Measurements from ENCODE around the gene DCXR.
A peak's percentile ranks its signal among the peaks of the same experiment; 100 is the strongest.

Gene DCXR

DNA sequence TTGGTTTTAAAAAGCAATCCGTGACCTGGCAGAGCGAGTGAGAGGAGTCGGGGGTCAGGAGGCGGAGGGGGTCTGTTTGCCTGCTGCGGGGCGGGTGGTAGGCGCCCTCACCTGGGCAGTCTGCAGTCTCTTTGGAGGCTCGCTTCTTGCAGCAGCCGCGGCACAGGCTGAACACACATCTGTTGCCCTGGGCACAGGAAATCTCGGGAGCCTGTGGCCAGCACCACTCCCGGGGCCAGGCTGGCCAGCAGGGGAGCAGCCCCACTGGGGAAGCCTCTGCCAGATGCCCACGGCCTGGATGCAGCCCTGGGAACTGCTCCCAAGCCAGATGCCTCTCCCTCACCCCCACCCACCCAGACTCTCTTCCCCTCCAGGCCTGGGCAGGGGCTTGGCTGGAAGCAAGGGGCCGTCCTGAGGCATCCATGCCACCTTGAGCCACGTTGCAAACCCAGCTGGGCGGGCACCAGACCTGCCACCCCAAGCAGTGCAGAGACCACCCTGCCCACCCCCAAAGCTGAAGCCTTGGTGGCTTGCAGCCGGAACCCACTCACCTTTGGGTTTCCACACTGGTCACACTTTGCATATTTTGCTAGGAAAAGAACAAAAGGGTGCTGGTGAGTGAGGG is 20.8 kb upstream of the DCXR start:
- Mint-ChIP-seq H3K9me3 (no peaks in the 10 kb centered on the region), H3K36me3 (ENCODE audit: low read depth) (no peaks in the 10 kb centered on the region), H3K27ac (peak overlapping the region; percentile 36), H3K4me3 (no peak overlapping the region), H3K4me1 (peaks cover 3% of the 10 kb centered on the region), H3K27me3 (ENCODE audit: low read depth, poor library complexity) (no peaks in the 10 kb centered on the region)
- TF ChIP-seq, protein P1, sequence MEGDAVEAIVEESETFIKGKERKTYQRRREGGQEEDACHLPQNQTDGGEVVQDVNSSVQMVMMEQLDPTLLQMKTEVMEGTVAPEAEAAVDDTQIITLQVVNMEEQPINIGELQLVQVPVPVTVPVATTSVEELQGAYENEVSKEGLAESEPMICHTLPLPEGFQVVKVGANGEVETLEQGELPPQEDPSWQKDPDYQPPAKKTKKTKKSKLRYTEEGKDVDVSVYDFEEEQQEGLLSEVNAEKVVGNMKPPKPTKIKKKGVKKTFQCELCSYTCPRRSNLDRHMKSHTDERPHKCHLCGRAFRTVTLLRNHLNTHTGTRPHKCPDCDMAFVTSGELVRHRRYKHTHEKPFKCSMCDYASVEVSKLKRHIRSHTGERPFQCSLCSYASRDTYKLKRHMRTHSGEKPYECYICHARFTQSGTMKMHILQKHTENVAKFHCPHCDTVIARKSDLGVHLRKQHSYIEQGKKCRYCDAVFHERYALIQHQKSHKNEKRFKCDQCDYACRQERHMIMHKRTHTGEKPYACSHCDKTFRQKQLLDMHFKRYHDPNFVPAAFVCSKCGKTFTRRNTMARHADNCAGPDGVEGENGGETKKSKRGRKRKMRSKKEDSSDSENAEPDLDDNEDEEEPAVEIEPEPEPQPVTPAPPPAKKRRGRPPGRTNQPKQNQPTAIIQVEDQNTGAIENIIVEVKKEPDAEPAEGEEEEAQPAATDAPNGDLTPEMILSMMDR (IDR thresholded peaks at IDR 0.05): no peak
- no peak for DNase-seq

DNA sequence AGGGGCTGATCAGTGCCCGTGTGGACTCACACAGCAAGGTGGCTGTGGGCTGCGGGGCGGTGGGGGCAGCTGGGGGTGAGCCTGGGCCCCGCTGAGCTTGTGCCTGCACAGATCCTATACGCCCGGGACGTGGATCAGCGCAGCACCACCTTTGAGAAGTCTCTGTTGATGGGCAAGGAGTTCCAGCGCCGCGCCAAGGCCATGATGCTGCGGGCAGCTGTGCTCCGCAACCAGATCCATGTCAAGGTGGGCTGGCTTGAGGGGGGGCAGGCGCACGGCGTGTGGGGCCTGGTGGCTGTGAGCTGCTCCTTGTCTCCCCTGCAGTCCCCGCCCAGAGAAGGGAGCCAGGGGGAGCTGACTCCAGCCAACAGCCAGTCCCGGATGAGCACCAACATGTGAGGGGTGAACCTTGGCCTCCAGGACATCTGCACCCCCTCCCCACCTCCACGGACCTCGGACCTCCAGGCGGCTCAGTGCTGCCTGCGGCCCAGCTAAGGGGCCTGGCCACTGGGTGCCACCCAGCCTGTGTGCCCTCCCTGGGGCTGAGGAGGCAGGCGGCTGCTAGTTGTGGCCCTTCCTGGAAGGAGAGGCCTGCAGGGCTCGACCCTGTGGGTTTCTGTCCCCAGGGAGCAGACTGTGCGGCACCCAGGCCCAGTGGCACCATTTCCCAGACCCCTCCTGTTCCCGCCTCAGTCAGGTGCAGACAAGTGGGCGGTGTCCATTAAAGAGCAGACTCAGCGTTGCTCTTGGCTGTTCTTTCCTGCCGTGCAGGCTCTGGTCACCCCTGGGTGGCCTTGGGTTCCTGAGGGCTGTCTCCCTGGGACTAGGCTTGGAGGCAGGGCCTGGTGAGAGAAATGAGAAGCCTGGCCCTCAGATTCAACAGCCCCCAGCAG is 19.5 kb upstream of the DCXR start:
- peaks cover 12% of the 10 kb centered on the region for H3K4me1 Mint-ChIP-seq
- no peaks in the 10 kb centered on the region for H3K36me3 Mint-ChIP-seq (ENCODE audit: low read depth)
- no peak overlapping the region for H3K4me3 Mint-ChIP-seq
- H3K27me3 Mint-ChIP-seq (ENCODE audit: low read depth, poor library complexity): no peaks in the 10 kb centered on the region
- TF ChIP-seq, protein P1 (IDR thresholded peaks at IDR 0.05): no peak
- DNase-seq: no peak
- H3K9me3 Mint-ChIP-seq: no peaks in the 10 kb centered on the region
- H3K27ac Mint-ChIP-seq: no peak overlapping the region

DNA sequence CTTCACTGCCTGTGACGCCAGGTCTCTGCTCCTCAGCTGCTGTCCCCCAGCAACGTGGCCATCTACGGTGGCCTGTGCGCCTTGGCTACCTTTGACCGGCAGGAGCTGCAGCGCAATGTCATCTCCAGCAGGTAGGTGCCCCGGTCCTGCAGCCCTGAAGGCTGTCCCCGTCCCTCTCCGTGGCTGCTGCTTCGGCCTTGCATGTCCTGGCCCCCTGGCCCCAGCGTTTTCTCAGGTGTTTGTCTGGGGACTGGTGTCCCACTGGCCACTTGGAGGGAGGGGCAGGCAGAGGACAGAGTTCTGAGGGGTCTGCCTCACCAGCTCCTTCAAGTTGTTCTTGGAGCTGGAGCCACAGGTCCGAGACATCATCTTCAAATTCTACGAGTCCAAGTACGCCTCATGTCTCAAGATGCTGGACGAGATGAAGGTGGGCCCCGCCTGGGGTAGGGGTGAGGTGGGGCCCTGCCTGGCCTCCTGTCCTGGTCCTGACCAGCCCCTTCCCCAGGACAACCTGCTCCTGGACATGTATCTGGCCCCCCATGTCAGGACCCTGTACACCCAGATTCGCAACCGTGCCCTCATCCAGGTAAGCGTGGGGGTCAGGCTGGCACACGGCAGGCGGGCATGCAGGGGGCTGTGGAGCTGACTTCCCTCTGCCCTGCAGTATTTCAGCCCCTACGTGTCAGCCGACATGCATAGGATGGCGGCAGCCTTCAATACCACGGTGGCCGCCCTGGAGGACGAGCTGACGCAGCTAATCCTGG is 18.6 kb upstream of the DCXR start:
- no peak overlapping the region for H3K27ac Mint-ChIP-seq
- TF ChIP-seq, protein P1 (IDR thresholded peaks at IDR 0.05): no peak

DNA sequence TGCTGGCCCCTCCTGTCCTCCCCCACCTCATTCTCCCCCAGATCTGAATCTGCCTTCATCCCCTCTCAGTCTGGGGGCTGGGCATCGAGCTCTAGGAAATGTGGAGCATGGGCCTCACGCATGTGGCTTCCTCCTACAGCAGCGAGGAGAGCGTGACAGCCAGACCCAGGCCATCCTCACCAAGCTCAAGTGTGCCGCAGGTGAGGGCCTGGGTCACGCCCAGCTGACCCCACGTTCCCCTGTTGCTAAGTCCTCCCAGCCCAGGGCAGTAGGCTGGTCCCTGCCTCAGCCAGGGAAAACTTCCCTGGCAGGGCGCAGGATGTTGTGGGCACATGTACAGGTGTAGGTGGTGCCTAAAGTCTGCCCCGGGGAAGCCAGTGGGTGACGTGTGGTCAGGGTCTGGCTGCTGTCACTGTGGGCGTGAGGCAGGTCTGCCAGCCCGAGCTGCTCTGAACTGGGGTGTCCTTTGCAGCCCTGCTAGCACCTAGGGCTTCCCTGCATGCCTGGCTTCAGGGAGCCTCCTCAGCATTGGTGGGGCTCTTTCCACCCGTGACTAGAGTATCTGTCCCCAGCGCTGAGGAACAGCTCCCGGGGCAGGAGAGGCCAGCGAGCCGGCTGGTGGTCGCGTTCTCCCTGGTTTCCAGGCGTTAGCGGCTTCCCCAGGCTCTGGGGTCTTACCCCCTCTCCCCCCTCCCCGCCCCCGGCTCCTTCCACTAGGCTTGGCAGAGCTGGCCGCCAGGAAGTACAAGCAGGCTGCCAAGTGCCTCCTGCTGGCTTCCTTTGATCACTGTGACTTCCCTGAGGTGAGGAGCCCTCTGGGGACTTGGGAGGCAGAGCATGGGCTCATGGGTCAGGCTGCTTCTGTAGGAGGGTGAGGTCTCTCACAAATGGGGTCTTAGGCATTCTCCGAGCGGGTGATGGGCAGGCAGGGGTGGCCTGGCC is 17.8 kb upstream of the DCXR start:
- Mint-ChIP-seq H3K4me3 (peak overlapping the region; percentile 25), H3K4me1 (peaks cover 18% of the 10 kb centered on the region), H3K36me3 (ENCODE audit: low read depth) (no peaks in the 10 kb centered on the region), H3K27me3 (ENCODE audit: low read depth, poor library complexity) (no peaks in the 10 kb centered on the region), H3K9me3 (no peaks in the 10 kb centered on the region), H3K27ac (no peak overlapping the region)
- no peak for DNase-seq
- TF ChIP-seq, protein P1 (IDR thresholded peaks at IDR 0.05): no peak

More for the DNA sequence above, 18.6 kb upstream of the DCXR start:
- no peak overlapping the region for H3K4me3 Mint-ChIP-seq
- H3K27me3 Mint-ChIP-seq (ENCODE audit: low read depth, poor library complexity): no peaks in the 10 kb centered on the region
- DNase-seq: no peak
- H3K9me3 Mint-ChIP-seq: no peaks in the 10 kb centered on the region
- no peaks in the 10 kb centered on the region for H3K36me3 Mint-ChIP-seq (ENCODE audit: low read depth)
- peaks cover 12% of the 10 kb centered on the region for H3K4me1 Mint-ChIP-seq

DNA sequence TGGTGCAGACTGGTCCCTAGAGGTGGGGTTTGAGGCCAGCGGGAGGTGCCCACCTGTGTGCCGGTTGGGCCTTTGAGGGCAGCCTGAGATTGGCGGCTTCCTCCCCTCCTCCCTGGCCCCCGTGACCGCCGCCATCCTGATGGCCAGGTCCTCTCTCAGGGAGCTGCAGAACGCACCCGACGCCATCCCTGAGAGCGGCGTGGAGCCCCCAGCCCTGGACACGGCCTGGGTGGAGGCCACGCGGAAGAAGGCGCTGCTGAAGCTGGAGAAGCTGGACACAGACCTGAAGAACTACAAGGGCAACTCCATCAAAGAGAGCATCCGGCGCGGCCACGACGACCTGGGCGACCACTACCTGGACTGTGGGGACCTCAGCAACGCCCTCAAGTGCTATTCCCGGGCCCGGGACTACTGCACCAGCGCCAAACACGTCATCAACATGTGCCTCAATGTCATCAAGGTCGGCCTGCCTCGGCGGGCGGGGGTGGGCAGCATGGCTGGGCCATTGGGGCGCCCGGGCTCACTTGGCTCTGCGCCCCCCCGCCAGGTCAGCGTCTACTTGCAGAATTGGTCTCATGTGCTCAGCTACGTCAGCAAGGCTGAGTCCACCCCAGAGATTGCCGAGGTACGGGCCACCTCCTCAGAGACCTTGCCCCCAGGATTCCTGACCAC is 17.0 kb upstream of the DCXR start:
- TF ChIP-seq, protein P1 (IDR thresholded peaks at IDR 0.05): no peak
- Mint-ChIP-seq H3K27me3 (ENCODE audit: low read depth, poor library complexity) (no peaks in the 10 kb centered on the region), H3K9me3 (no peaks in the 10 kb centered on the region), H3K4me1 (peaks cover 20% of the 10 kb centered on the region), H3K4me3 (peak overlapping the region; percentile 25), H3K36me3 (ENCODE audit: low read depth) (no peaks in the 10 kb centered on the region), H3K27ac (no peak overlapping the region)
- no peak for DNase-seq

Data from nephron progenitor cell (in vitro differentiated cells).